NCI-H2081 treated with DMSO at 0.1 percent for 48 hours (cell line): ENCODE data around the gene GABBR2.

ENCODE experiments used
- DNase-seq: peaks from one replicate; lab custom pipeline; 2025; lab: John Stamatoyannopoulos, UW

Gene GABBR2

GRCh38 chr9:98627296-98627695 lies 81.4 kb downstream of the GABBR2 start:
- DNase-seq: no peak

- no peak for DNase-seq
These were observed 83.0 kb downstream of the GABBR2 start for GRCh38 chr9:98625728-98626127.

GRCh38 chr9:98619788-98620187 lies 88.9 kb downstream of the GABBR2 start:
- no peak for DNase-seq

GRCh38 chr9:98615633-98616032 lies 93.1 kb downstream of the GABBR2 start:
- no peak for DNase-seq

- no peak for DNase-seq
These were observed 93.8 kb downstream of the GABBR2 start for GRCh38 chr9:98614941-98615340.

GRCh38 chr9:98612061-98612752 lies 96.5 kb downstream of the GABBR2 start:
- DNase-seq: no peak

- no peak for DNase-seq
These were observed 97.4 kb downstream of the GABBR2 start for GRCh38 chr9:98611319-98611718.

GRCh38 chr9:98610711-98611110 lies 98.0 kb downstream of the GABBR2 start:
- no peak for DNase-seq

GRCh38 chr9:98610211-98610610 lies 98.5 kb downstream of the GABBR2 start:
- DNase-seq: no peak

- no peak for DNase-seq
These were observed 99.1 kb downstream of the GABBR2 start for GRCh38 chr9:98609646-98610045.

- DNase-seq: no peak
These were observed 100.9 kb downstream of the GABBR2 start for GRCh38 chr9:98607787-98608186.

GRCh38 chr9:98607152-98607551 lies 101.6 kb downstream of the GABBR2 start:
- DNase-seq: no peak

- no peak for DNase-seq
These were observed 102.0 kb downstream of the GABBR2 start for GRCh38 chr9:98606730-98607129.

GRCh38 chr9:98605116-98605515 lies 103.6 kb downstream of the GABBR2 start:
- no peak for DNase-seq

GRCh38 chr9:98603821-98604383 lies 104.8 kb downstream of the GABBR2 start:
- DNase-seq: no peak

- no peak for DNase-seq
These were observed 105.8 kb downstream of the GABBR2 start for GRCh38 chr9:98602839-98603500.

GRCh38 chr9:98600631-98601030 lies 108.1 kb downstream of the GABBR2 start:
- DNase-seq: no peak

- DNase-seq: no peak
These were observed 109.0 kb downstream of the GABBR2 start for GRCh38 chr9:98599566-98600216.

- no peak for DNase-seq
These were observed 109.9 kb downstream of the GABBR2 start for GRCh38 chr9:98598861-98599260.

GRCh38 chr9:98597236-98597771 lies 111.4 kb downstream of the GABBR2 start:
- no peak for DNase-seq

GRCh38 chr9:98596486-98596885 lies 112.2 kb downstream of the GABBR2 start:
- no peak for DNase-seq

GRCh38 chr9:98594546-98595160 lies 114.1 kb downstream of the GABBR2 start:
- no peak for DNase-seq
